GM12875 (cell line): Measurements from ENCODE around the gene GPANK1.

Source experiments
- H3K4me3 ChIP-seq: one replicate; pipeline ENCODE4 v1.5.1; 2011; ENCODE audit warnings: low read depth, low read length, control low read depth
- CTCF ChIP-seq: IDR thresholded peaks from 2 replicates; pipeline ENCODE4 v1.5.1; 2011; ENCODE audit warnings: low read depth, mild to moderate bottlenecking, control low read depth, inconsistent platforms, low read length, moderate library complexity, borderline replicate concordance; ENCODE audit not compliant: insufficient read depth

GPANK1 gene

GRCh38 chr6:31621320-31621939 is 43.4 kb downstream of the GPANK1 start:
- TF ChIP-seq CTCF, result no peak
- H3K4me3 ChIP-seq, result peak overlapping the region; percentile 69

DNA sequence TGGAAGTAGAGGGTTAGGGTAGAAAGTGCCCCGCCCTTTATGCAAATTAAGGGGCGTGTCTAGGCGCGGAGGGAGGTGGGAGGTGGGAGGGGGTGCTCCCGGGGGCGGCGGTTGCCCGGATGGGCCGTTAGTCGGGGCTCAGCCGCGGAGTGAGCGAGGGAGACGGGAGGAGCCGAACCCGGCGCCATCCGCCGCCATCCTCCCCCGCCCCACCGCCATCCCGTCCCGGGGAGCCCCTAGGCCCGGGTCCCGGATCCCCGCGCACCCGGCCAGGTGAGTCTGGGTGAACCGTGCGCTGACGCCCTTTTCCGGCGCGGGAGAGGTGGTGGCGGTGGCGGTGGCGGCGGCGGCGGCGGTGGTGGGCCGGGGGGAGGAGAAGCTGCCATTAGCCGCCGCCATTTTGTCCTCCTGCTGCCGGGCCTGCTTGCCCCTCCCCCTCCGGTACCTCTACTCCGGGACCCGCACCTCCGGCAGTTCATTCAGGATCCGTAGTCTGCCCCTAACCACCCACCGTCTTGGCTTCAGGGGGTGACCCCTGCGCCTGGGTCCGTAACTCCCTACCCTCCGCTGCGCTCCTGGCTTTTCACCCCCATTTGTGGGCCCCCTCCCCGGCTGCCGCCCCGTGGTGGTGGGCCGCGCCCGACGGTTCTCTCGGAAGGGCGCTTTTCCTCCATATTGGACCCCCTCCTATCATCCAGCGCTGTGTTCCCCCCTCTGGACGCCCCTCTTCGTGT is 44.0 kb downstream of the GPANK1 start, which contains the start of gene PRRC2A:
Gene PRRC2A, plus strand, starts transcription at position 130 of the 734 bp plus-strand sequence. CDS start 2,075 bp downstream, outside the sequence.
- H3K4me3 ChIP-seq, result peak within 1 kb of the TSS; percentile 69
- no peak for TF ChIP-seq CTCF

DNA sequence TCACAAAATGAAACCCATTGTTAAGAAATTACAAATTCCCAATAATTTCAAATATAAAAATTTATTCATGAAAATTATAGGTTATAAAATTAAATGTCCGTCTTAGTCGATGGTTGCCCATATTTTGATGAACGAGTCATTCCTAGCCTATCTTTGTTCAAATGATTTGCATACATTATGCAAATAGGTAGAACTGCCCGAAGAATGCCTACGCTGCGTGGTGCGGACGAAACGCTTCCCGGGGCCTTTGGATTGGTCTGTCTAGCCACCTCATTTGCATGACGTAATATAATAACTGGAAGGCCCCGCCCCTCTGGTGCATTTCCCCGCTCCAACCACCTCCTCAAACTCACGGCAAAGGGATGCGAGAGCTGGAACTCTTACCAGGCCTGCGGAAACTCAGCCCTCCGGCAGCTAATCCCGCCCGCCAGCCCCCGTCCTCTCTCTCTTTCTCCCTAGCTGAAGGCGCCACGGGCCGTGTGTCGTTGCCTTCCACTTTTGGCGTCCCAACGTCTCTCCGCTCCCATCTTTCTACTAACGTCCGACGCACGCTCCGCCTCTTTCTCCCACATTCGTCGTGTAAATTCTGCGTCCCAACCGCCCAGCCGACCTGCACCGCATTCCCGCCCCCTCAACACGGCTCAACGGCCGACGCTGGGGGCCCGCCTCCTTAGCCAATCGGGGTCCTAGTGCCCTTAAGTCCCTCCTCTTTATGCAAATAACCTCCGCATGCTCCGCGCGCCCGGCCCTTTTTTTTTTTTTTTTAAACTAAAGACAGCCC is 44.8 kb downstream of the GPANK1 start:
- H3K4me3 ChIP-seq, result peak overlapping the region; percentile 58
- TF ChIP-seq CTCF, result no peak

DNA sequence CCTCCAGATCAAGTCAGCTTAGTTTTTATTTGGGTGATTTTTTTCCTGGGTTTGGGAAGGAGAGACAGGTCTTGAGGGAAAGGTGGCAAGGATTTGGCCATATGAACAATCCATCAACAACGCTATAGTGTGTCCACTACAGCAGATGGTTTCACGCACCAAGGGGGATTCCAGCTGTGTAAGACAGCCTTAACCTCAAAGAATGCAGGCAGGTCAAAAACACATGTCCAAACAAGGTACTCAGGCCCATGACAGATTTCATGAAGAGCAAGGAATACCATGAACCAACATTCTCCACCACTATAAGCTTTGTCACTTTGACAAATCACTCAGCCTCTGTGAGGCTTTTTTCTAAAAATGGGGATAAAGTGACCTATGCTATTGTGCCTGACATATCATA is 47.8 kb downstream of the GPANK1 start:
- TF ChIP-seq CTCF, result no peak
- no peak overlapping the region for H3K4me3 ChIP-seq

GRCh38 chr6:31615748-31616147 is 49.0 kb downstream of the GPANK1 start:
- TF ChIP-seq CTCF, result no peak
- H3K4me3 ChIP-seq, result peak overlapping the region; percentile 34

DNA sequence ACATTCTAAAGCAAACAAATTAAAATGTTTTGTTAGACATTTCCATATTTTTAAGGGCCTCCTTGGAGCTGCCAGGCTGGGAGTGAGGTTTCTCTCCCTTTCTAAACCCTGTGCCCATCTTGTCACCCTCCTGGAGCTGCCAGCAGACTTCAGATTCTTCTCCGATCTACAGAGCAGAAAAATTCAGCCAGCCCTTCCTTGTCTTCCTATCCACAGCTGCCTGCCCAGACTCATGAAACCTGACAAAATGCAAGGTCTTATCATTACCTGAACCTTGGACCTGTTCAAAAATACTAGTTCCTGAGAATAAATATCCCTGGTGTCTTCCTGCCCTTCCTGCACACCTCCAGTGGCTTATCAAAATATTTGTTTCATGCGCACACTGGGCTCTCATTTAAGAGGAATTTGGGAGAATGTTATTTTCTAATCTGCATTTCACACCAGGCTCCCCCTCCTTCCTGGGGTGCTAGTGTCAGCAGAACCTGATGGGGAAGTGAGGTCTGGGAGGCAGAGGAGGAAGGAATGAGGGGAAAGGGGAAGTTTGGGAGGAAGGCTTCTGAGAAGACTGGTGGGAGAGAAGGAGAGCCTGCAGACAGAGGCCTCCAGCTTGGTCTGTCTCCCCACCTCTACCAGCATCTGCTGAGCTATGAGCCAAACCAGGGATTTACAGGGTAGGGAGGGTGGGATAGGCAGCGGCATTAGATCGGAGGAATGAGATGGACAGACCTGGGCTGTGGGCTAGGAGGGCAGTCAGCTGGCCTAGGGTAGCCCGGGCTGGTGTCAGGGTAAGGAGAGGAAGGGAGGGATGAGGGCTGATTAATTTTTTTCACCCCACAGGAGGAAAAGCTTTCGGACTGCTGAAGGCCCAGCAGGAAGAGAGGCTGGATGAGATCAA is 49.9 kb downstream of the GPANK1 start, which contains the start of gene AIF1:
Gene AIF1, plus strand, starts transcription at position 551 of the 895 bp plus-strand sequence. Its CDS starts 96 bp downstream, at position 647.
- peak within 1 kb of the TSS; percentile 34 for H3K4me3 ChIP-seq
- no peak for TF ChIP-seq CTCF
